ENCODE data around the gene AMPD1. TPM values are rescaled to one million over a fixed set of nuclear protein-coding genes. Genes with fewer than 3 reads are reported as not detected.

The AMPD1 gene
- total RNA-seq, 1 experiment from 2014 or later = not detected

GRCh38 chr1:114671011-114671938 lies 24.1 kb downstream of the AMPD1 start:
- Histone ChIP-seq H3K9ac (ENCODE audit: low read length) (no peak overlapping the region), H2AFZ (ENCODE audit: low read length) (no peak overlapping the region), H3K4me3 (ENCODE audit: low read length) (no peak overlapping the region), H3K79me2 (ENCODE audit: low read length) (no peaks in the 10 kb centered on the region), H3K9me3 (ENCODE audit: low read length) (no peaks in the 10 kb centered on the region), H3K9me2 (replicated peaks; ENCODE audit: insufficient read depth, low read length) (no peaks in the 10 kb centered on the region), H3K27ac (ENCODE audit: low read length) (no peak overlapping the region), H3K4me1 (ENCODE audit: low read length) (peaks cover 13% of the 10 kb centered on the region), H3K27me3 (ENCODE audit: low read length) (no peaks in the 10 kb centered on the region), H3K4me2 (ENCODE audit: low read depth, low read length, poor library complexity, severe bottlenecking) (no peak overlapping the region), H3K36me3 (ENCODE audit: insufficient read depth, low read length) (no peaks in the 10 kb centered on the region), H4K20me1 (ENCODE audit: insufficient read depth, low read depth, low read length) (no peaks in the 10 kb centered on the region)
- peak; percentile 45 for DNase-seq

GRCh38 chr1:114670083-114671010 lies 25.0 kb downstream of the AMPD1 start:
- Histone ChIP-seq H3K36me3 (ENCODE audit: insufficient read depth, low read length) (no peaks in the 10 kb centered on the region), H3K79me2 (ENCODE audit: low read length) (no peaks in the 10 kb centered on the region), H3K4me1 (ENCODE audit: low read length) (peaks cover 13% of the 10 kb centered on the region), H3K27ac (ENCODE audit: low read length) (no peak overlapping the region), H3K4me3 (ENCODE audit: low read length) (peak overlapping the region; percentile 70), H3K9me2 (replicated peaks; ENCODE audit: insufficient read depth, low read length) (no peaks in the 10 kb centered on the region), H2AFZ (ENCODE audit: low read length) (peak overlapping the region; percentile 97), H3K27me3 (ENCODE audit: low read length) (no peaks in the 10 kb centered on the region), H4K20me1 (ENCODE audit: insufficient read depth, low read depth, low read length) (no peaks in the 10 kb centered on the region), H3K9me3 (ENCODE audit: low read length) (no peaks in the 10 kb centered on the region), H3K4me2 (ENCODE audit: low read depth, low read length, poor library complexity, severe bottlenecking) (peak overlapping the region; percentile 83), H3K9ac (ENCODE audit: low read length) (peak overlapping the region; percentile 50)
- DNase-seq = peak; percentile 93

GRCh38 chr1:114669562-114670082 lies 25.7 kb downstream of the AMPD1 start, which contains the start of gene DENND2C:
TSS of gene DENND2C (minus strand) at chr1:114670049. CDS start at chr1:114625984, 44,065 bp downstream.
- peak within 1 kb of the TSS; percentile 54 for H3K9ac ChIP-seq (ENCODE audit: low read length)
- no peaks in the 10 kb centered on the region for H3K36me3 ChIP-seq (ENCODE audit: insufficient read depth, low read length)
- no peaks in the 10 kb centered on the region for H3K27me3 ChIP-seq (ENCODE audit: low read length)
- H2AFZ ChIP-seq (ENCODE audit: low read length) = peak within 1 kb of the TSS; percentile 97
- no peaks in the 10 kb centered on the region for H3K9me2 ChIP-seq (replicated peaks; ENCODE audit: insufficient read depth, low read length)
- no peaks in the 10 kb centered on the region for H3K9me3 ChIP-seq (ENCODE audit: low read length)
- H3K4me2 ChIP-seq (ENCODE audit: low read depth, low read length, poor library complexity, severe bottlenecking) = peak within 1 kb of the TSS; percentile 83
- peak within 1 kb of the TSS; percentile 70 for H3K4me3 ChIP-seq (ENCODE audit: low read length)
- DNase-seq = no peak
- H3K79me2 ChIP-seq (ENCODE audit: low read length) = no peaks in the 10 kb centered on the region
- no peaks in the 10 kb centered on the region for H4K20me1 ChIP-seq (ENCODE audit: insufficient read depth, low read depth, low read length)
- peaks cover 13% of the 10 kb centered on the region for H3K4me1 ChIP-seq (ENCODE audit: low read length)
- no peak within 1 kb of the TSS for H3K27ac ChIP-seq (ENCODE audit: low read length)

- no peak for DNase-seq
- H3K27ac ChIP-seq (ENCODE audit: low read length) = no peak overlapping the region
Observed at GRCh38 chr1:114668784-114669561, 26.4 kb downstream of the AMPD1 start.

GRCh38 chr1:114668373-114668772 lies 27.0 kb downstream of the AMPD1 start:
- no peak for DNase-seq
- H2AFZ ChIP-seq (ENCODE audit: low read length) = no peak overlapping the region

More at GRCh38 chr1:114668784-114669561, 26.4 kb downstream of the AMPD1 start:
- H2AFZ ChIP-seq (ENCODE audit: low read length) = peak overlapping the region; percentile 79
- H3K9ac ChIP-seq (ENCODE audit: low read length) = peak overlapping the region; percentile 54
- H3K4me3 ChIP-seq (ENCODE audit: low read length) = peak overlapping the region; percentile 70
- H3K4me1 ChIP-seq (ENCODE audit: low read length) = peaks cover 13% of the 10 kb centered on the region
- no peaks in the 10 kb centered on the region for H3K27me3 ChIP-seq (ENCODE audit: low read length)
- no peaks in the 10 kb centered on the region for H3K36me3 ChIP-seq (ENCODE audit: insufficient read depth, low read length)
- H3K9me2 ChIP-seq (replicated peaks; ENCODE audit: insufficient read depth, low read length) = no peaks in the 10 kb centered on the region
- H3K79me2 ChIP-seq (ENCODE audit: low read length) = no peaks in the 10 kb centered on the region
- H3K4me2 ChIP-seq (ENCODE audit: low read depth, low read length, poor library complexity, severe bottlenecking) = peak overlapping the region; percentile 83
- no peaks in the 10 kb centered on the region for H3K9me3 ChIP-seq (ENCODE audit: low read length)
- no peaks in the 10 kb centered on the region for H4K20me1 ChIP-seq (ENCODE audit: insufficient read depth, low read depth, low read length)

GRCh38 chr1:114666954-114667353 lies 28.4 kb downstream of the AMPD1 start:
- Histone ChIP-seq H3K9me3 (ENCODE audit: low read length) (no peaks in the 10 kb centered on the region), H2AFZ (ENCODE audit: low read length) (no peak overlapping the region), H3K36me3 (ENCODE audit: insufficient read depth, low read length) (no peaks in the 10 kb centered on the region), H4K20me1 (ENCODE audit: insufficient read depth, low read depth, low read length) (no peaks in the 10 kb centered on the region), H3K4me1 (ENCODE audit: low read length) (peaks cover 13% of the 10 kb centered on the region), H3K9ac (ENCODE audit: low read length) (no peak overlapping the region), H3K9me2 (replicated peaks; ENCODE audit: insufficient read depth, low read length) (no peaks in the 10 kb centered on the region), H3K27ac (ENCODE audit: low read length) (no peak overlapping the region), H3K27me3 (ENCODE audit: low read length) (no peaks in the 10 kb centered on the region), H3K4me2 (ENCODE audit: low read depth, low read length, poor library complexity, severe bottlenecking) (no peak overlapping the region), H3K79me2 (ENCODE audit: low read length) (no peaks in the 10 kb centered on the region), H3K4me3 (ENCODE audit: low read length) (no peak overlapping the region)
- no peak for DNase-seq

More at GRCh38 chr1:114668373-114668772, 27.0 kb downstream of the AMPD1 start:
- no peak overlapping the region for H3K4me2 ChIP-seq (ENCODE audit: low read depth, low read length, poor library complexity, severe bottlenecking)
- H3K79me2 ChIP-seq (ENCODE audit: low read length) = no peaks in the 10 kb centered on the region
- H3K4me3 ChIP-seq (ENCODE audit: low read length) = no peak overlapping the region
- no peaks in the 10 kb centered on the region for H3K27me3 ChIP-seq (ENCODE audit: low read length)
- no peaks in the 10 kb centered on the region for H3K9me2 ChIP-seq (replicated peaks; ENCODE audit: insufficient read depth, low read length)
- no peak overlapping the region for H3K27ac ChIP-seq (ENCODE audit: low read length)
- H3K4me1 ChIP-seq (ENCODE audit: low read length) = peaks cover 13% of the 10 kb centered on the region
- H3K9me3 ChIP-seq (ENCODE audit: low read length) = no peaks in the 10 kb centered on the region
- no peaks in the 10 kb centered on the region for H3K36me3 ChIP-seq (ENCODE audit: insufficient read depth, low read length)
- H4K20me1 ChIP-seq (ENCODE audit: insufficient read depth, low read depth, low read length) = no peaks in the 10 kb centered on the region
- no peak overlapping the region for H3K9ac ChIP-seq (ENCODE audit: low read length)

- Histone ChIP-seq H3K9me3 (ENCODE audit: low read length) (no peaks in the 10 kb centered on the region), H3K4me1 (ENCODE audit: low read length) (no peaks in the 10 kb centered on the region), H3K27ac (ENCODE audit: low read length) (no peak overlapping the region), H3K9ac (ENCODE audit: low read length) (no peak overlapping the region), H3K79me2 (ENCODE audit: low read length) (no peaks in the 10 kb centered on the region), H3K4me2 (ENCODE audit: low read depth, low read length, poor library complexity, severe bottlenecking) (no peak overlapping the region), H3K4me3 (ENCODE audit: low read length) (no peak overlapping the region), H2AFZ (ENCODE audit: low read length) (no peak overlapping the region), H3K27me3 (ENCODE audit: low read length) (no peaks in the 10 kb centered on the region), H3K36me3 (ENCODE audit: insufficient read depth, low read length) (no peaks in the 10 kb centered on the region), H4K20me1 (ENCODE audit: insufficient read depth, low read depth, low read length) (no peaks in the 10 kb centered on the region), H3K9me2 (replicated peaks; ENCODE audit: insufficient read depth, low read length) (no peaks in the 10 kb centered on the region)
- DNase-seq = no peak
Observed at GRCh38 chr1:114660238-114660637, 35.1 kb downstream of the AMPD1 start.

All from Karpas-422 (cell line).